HL-60 (cell line): ENCODE results near the gene NR1H4.

ENCODE experiments used
- SPI1 ChIP-seq: IDR thresholded peaks from 2 replicates; pipeline ENCODE4 v1.6.1; 2012; ENCODE audit warnings: low read depth, mild to moderate bottlenecking, borderline replicate concordance
- TF ChIP-seq, protein P1 (sequence below): IDR thresholded peaks from one replicate; pipeline ENCODE4 v1.5.1; 2011; ENCODE audit warnings: low read length, control low read depth, inconsistent platforms; ENCODE audit not compliant: insufficient read depth

- TF ChIP-seq SPI1, result no peak
- TF ChIP-seq, protein P1, sequence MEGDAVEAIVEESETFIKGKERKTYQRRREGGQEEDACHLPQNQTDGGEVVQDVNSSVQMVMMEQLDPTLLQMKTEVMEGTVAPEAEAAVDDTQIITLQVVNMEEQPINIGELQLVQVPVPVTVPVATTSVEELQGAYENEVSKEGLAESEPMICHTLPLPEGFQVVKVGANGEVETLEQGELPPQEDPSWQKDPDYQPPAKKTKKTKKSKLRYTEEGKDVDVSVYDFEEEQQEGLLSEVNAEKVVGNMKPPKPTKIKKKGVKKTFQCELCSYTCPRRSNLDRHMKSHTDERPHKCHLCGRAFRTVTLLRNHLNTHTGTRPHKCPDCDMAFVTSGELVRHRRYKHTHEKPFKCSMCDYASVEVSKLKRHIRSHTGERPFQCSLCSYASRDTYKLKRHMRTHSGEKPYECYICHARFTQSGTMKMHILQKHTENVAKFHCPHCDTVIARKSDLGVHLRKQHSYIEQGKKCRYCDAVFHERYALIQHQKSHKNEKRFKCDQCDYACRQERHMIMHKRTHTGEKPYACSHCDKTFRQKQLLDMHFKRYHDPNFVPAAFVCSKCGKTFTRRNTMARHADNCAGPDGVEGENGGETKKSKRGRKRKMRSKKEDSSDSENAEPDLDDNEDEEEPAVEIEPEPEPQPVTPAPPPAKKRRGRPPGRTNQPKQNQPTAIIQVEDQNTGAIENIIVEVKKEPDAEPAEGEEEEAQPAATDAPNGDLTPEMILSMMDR, result no peak
These were observed 10.7 kb downstream of the NR1H4 start for GRCh38 chr12:100484183-100484886.
